GM11168 (cell line): ENCODE measurements around the gene TPSG1.

Source experiments
- in situ Hi-C: fragments of 300-500 bp; cut with MboI; formaldehyde crosslinking; loops from one replicate; pipeline ENCODE4 v1.12.0; 2022; ENCODE audit warnings: low sequenced_read_pairs; ENCODE audit not compliant: unreplicated experiment

Gene TPSG1

DNA sequence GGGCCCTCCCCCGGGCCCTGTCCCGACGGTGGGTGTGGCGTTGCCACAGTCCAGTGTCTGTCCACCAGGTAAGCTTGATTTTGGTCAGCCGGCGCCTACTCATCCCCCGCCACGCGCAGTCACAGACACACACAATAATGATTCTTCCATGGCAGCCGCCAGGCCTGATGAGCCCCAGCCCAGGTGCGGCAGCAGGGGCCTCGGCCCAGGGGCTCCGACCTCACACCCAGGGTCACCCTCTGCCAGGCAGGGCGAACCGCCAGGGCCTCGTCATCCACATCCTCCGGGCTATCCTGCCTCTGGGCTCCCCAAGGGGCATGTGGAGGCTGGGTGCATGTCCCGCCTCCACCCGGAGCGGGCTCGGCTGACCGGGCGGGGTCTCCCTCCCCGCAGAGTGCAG, 7.5 kb downstream of the TPSG1 start:
- in situ Hi-C loops, result no loop called here

DNA sequence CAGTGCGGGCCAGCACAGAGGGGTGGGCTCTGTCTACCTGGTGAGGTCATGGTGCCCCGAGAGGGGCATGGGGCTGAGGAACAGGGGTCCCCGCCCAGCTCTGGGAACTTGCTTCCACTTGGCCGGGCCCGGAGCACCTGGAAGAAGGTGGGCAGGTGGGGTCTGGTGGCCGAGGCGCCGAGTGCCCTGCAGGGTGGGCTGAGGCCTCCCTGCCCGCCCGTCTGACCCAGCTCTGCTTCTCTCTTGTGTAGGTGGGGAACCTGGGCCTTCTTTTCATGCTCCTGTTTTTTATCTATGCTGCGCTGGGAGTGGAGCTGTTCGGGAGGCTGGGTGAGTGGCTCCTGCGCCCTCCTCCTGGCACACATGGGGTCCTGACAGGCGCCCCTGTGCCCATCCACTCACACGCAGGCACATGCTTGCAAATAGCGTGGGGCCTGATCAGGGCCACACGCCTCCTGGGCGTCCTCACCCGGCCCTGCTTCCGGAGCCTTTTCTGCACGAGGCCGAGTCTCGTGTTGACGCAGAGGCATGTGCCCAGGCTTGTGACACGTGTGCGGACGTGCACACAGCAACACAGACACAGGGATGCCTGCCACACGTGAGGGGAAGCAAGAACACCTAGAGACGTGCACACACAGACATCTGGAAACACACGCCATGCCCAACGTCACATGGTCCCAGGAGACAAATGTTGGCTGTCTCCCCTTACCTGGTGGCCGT, 8.2 kb downstream of the TPSG1 start:
- in situ Hi-C loops, result no loop called here

DNA sequence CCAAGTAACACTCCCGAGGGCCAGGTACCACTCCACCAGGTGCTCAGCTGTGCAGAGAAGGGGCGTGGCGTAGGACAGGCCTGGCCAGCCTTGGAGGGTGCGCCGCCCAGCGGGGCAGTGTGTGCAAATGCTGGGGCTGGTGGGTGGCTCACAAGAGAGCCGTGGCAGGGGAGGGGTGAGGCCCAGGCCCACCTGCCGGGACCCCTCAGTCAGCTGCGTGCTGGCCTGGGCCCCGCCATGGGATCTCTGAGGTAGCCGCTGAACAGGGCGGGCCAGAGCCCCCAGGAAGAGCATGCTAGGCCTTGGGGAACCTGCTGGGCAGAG, 8.8 kb downstream of the TPSG1 start:
- in situ Hi-C loops, result no loop called here

DNA sequence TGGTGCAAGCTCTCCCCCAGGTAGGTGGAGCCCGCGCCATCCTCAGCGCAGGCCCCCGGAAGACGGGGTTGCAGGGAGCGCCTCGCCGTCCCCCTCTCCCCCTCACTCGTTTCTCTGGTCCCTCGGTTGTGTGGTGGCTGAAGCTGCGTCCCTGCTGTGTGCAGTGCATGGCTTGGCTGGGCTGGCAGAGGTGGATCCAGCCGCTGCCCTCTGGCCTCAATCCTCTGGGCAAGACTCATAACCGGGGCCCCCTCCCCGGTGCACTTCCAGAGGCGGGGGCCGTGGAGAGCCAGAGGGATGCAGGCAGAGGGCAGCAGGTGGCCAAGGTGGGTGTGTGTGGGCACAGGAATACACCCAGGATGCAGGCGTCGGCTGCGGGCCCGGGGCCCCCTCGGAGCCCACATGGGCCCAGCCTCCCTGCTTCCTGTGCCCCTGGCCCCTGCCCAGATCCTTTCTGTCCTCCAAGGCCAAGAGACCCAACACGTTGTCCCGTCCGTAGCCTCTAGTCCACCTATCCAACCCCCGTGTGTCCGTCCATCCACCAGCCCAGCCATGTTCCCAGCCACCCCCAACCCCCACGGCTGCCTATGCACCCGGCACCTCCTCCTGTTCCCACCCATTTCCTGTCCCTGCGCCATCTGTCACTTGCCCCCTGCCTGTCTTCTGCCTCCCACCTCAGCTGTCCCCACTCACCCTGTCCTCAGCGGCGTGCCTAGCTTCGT, 9.3 kb downstream of the TPSG1 start:
- in situ Hi-C loops, result no loop called here

DNA sequence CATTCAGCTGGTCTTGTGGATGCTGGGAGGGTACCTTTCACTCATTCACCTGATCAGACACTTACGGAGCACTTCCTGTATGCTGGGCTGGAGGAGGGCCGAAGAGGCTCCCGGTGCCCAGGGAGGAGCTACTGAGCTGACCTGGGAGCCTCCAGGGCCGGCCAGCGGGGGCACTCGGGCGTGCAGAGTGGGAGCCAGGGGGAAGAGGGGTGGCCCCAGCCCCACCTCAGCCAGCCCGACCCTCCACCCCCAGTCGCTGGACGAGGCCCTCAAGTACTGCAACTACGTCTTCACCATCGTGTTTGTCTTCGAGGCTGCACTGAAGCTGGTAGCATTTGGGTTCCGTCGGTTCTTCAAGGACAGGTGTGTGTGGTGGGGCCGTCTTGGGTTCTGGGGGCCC, 10.3 kb downstream of the TPSG1 start:
- in situ Hi-C loops, result no loop called here

- in situ Hi-C loops, result no loop called here
Measured at GRCh38 chr16:1213796-1214372, 11.2 kb downstream of the TPSG1 start.

DNA sequence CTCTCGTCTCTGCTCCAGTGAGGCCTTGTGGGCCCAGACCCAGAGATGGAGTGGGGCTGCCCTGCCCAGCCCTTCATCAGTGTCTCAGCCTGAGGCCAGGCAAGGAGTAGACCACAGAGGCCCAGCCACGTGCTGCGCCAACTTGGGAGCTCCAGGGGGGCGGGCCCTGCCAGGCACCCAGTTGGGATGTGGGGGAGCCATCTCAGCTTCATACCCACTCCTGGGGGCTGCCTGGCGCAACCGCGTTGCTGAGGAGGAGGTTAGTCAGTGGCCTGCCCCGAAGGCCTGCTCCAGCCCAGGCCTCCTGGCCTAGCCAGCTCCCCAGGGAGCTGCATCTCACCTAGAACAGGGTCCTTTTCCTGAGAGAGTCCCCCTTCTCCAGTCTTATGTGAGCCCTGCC, 11.8 kb downstream of the TPSG1 start:
- in situ Hi-C loops, result no loop called here

DNA sequence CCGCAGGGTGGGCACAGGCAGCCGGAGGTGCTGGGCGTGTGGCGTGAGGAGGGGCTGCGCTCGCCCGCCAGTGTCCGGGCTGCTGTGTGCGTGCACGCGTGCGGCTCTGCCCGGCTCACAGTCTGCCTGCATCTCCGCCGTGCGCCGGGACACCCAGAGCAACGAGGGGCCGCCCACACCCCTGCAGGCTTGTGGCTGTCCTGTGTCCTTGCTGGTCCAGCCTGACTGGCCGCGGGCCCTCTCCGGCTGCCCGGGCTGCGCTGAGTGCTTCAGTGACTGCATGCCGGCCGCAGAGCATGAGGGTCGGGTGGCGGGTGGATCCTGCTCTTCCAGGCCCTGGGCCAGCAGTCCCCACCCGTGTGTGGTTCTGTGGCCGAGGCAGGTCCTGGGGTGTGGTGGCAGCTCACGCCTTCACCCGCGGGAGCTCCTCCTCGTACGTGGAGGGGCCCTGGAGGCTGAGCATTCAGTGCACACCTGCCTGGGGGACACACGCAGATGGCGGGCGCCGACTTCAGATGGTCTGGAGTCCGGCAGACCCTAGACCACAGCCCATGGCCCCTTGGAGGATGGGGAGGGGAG, 12.4 kb downstream of the TPSG1 start:
- in situ Hi-C loops, result no loop called here

GRCh38 chr16:1211451-1212268, 13.4 kb downstream of the TPSG1 start:
- in situ Hi-C loops, result no loop called here

DNA sequence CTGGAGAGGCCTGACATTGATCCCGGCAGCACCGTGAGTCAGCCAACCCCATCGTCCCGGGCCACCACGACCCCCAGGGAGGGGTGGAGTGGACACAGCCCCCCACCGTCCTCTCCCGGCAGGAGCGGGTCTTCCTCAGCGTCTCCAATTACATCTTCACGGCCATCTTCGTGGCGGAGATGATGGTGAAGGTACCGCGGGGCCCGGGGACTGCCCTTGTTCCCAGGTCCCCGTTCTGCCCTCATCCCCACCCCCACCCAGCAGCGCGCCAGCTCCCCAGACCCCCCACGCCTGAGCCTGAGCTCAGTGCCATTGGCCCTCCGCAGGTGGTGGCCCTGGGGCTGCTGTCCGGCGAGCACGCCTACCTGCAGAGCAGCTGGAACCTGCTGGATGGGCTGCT, 14.6 kb downstream of the TPSG1 start:
- in situ Hi-C loops, result no loop called here

- in situ Hi-C loops, result no loop called here
Measured at GRCh38 chr16:1209081-1209480, 16.0 kb downstream of the TPSG1 start.

DNA sequence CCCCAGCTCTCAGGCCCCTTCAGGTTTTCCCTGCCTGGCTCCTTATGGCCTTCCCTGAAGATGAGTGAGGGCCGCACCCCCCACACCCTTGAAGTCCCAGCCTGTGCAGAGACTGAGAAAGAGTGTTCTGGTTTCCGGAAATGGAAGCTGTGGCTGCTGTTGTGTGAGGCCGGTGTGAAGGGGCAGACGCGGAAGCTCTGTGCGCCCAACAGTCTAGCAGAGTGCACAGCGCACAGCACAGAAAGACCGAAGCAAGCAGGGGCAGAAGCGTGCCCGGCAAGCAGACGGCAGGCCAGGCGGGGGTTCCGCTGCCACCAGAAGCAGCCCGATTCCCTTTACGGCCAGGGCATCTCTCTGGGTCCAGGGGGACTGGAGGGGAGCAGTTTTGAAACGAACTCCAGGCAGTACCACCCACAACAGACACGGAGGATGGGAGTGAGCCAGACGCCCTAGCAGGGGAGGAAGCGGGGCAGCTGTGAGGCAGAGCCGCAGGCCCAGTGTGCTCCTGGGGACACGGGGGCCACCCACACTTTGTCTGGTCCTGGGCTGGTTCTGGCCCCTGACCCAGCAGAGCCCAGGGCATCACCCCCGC, 16.7 kb downstream of the TPSG1 start:
- in situ Hi-C loops, result no loop called here

- in situ Hi-C loops, result no loop called here
Measured at GRCh38 chr16:1206786-1207185, 18.3 kb downstream of the TPSG1 start.

DNA sequence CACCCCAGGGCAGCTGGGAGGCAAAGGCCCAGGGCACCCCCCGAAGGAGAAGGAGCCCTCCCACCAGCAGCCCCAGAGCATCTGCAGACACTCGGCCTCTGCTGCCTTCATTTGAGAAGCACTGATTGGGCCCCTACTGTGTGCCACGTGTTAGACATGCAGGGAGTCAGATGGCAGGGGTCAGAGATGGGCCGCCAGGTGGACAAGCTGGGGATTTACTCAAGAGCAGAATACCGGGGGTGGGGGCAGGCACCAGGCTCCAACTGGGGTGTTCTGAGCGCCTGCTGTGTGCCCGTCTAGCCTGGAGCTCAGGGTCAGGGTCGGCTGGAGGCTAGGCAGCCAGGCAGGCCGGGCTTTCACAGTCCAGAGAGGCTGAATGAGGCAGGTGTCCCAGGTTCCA, 18.7 kb downstream of the TPSG1 start:
- in situ Hi-C loops, result no loop called here

DNA sequence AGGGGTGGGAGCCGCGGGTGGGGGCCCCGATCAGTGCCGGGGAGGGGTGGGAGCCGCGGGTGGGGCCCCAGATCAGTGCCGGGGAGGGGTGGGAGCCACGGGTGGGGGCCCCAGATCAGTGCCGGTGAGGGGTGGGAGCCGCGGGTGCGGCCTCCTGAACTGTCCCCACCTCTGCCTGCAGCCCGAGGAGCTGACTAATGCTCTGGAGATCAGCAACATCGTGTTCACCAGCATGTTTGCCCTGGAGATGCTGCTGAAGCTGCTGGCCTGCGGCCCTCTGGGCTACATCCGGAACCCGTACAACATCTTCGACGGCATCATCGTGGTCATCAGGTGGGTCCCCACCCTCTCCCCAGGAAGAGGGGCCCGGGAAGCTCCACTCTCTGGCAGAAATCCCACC, 20.1 kb downstream of the TPSG1 start:
- in situ Hi-C loops, result no loop called here

DNA sequence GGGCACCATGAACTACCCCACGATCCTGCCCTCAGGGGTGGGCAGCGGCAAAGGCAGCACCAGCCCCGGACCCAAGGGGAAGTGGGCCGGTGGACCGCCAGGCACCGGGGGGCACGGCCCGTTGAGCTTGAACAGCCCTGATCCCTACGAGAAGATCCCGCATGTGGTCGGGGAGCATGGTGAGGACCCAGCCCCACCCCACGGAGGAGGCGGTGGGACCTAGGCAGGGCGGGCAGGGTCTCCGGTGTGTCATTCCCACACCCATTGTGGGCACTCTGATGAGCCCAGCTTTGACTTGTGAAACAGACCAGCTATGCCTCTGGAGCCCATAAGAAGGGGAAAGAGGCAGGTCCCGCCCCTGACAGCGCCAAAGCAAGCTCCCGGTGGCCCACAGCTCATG, 22.8 kb downstream of the TPSG1 start:
- in situ Hi-C loops, result no loop called here

GRCh38 chr16:1201444-1201843, 23.6 kb downstream of the TPSG1 start:
- in situ Hi-C loops, result no loop called here

DNA sequence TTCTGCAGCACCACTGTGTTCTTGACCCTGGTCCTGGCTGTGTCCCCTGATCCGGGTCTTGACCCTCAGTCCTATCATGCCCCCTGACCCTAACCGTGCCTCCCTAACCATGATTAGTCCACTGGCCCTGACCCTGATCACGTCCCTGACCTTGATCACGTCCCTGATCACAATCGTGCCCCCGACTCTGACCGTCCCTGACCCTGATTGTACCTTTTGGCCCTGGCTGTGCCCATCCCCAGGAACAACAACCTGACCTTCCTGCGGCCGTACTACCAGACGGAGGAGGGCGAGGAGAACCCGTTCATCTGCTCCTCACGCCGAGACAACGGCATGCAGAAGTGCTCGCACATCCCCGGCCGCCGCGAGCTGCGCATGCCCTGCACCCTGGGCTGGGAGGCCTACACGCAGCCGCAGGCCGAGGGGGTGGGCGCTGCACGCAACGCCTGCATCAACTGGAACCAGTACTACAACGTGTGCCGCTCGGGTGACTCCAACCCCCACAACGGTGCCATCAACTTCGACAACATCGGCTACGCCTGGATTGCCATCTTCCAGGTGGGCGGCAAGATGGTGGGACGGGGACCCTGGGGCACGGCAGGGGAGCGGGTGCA, 24.9 kb downstream of the TPSG1 start:
- in situ Hi-C loops, result no loop called here

- in situ Hi-C loops, result no loop called here
Measured at GRCh38 chr16:1199347-1200013, 25.6 kb downstream of the TPSG1 start.
